ENCODE measurements around the gene TMPRSS4. TPM values are rescaled to one million over a fixed set of nuclear protein-coding genes. Genes with fewer than 3 reads are reported as not detected.

Gene TMPRSS4
- polyA plus RNA-seq, 1 of the 3 experiments (the other 2 are of a cell fraction) = not detected

DNA sequence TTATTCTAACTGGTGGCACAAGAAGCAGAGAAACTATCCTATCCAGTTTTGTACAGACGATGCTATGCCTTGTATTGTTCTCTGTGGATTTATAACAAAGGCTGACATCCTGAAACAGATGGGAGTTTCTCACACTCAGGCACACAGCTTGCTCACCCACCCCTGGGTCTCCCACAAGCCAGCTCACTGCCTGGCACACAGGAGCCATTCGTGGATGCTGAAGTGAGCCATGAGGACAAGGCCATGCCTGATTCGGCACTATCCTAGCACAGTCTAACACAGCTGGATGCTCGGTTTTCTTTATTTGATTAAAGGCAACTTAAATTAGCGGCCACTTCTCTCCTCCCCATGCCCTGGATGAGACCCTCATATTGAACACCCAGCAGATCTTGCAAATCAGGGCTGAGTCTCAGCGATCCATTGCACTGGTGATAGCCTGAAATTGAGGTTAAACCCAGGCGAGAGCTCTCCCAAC is 25.7 kb upstream of the TMPRSS4 start:
- Histone ChIP-seq H3K27ac (ENCODE audit: low read depth in 2 of 2, low read length in 1 of 2) (no peak overlapping the region), H3K4me1 (ENCODE audit: control insufficient read depth in 1 of 2, insufficient read depth in 2 of 2, low read depth in 1 of 2, low read length in 1 of 2) (no peaks in the 10 kb centered on the region), H3K9me2 (no peaks in the 10 kb centered on the region), H2AFZ (ENCODE audit: low read depth) (no peak overlapping the region), H3K4me2 (no peak overlapping the region), H3K9ac (no peak overlapping the region), H3K36me3 (replicated peaks in 1 of 2; ENCODE audit: control insufficient read depth in 1 of 2, insufficient read depth in 2 of 2, low read length in 1 of 2) (no peaks in the 10 kb centered on the region), H3K4me3 (ENCODE audit: low read depth in 2 of 2, low read length in 1 of 2) (no peak overlapping the region), H3K79me2 (ENCODE audit: insufficient read depth) (no peaks in the 10 kb centered on the region), H3F3A (replicated peaks; ENCODE audit: insufficient read depth) (no peaks in the 10 kb centered on the region), H3K9me3 (no peaks in the 10 kb centered on the region), H3K27me3 (ENCODE audit: insufficient read depth) (peaks cover 8% of the 10 kb centered on the region; the same call in 1 of the 2 replicates), H4K20me1 (ENCODE audit: insufficient read depth) (no peaks in the 10 kb centered on the region)
- POLR2A ChIA-PET = no interaction called here
- TF ChIP-seq, protein P1, sequence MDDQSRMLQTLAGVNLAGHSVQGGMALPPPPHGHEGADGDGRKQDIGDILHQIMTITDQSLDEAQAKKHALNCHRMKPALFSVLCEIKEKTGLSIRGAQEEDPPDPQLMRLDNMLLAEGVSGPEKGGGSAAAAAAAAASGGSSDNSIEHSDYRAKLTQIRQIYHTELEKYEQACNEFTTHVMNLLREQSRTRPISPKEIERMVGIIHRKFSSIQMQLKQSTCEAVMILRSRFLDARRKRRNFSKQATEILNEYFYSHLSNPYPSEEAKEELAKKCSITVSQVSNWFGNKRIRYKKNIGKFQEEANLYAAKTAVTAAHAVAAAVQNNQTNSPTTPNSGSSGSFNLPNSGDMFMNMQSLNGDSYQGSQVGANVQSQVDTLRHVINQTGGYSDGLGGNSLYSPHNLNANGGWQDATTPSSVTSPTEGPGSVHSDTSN (IDR thresholded peaks at IDR 0.05) = no peak
- TF ChIP-seq MEF2A (IDR thresholded peaks at IDR 0.05; ENCODE audit: borderline replicate concordance, low read depth) (no peak), NFIC (IDR thresholded peaks at IDR 0.05; ENCODE audit: borderline replicate concordance) (no peak)
- TF ChIP-seq, protein P2, sequence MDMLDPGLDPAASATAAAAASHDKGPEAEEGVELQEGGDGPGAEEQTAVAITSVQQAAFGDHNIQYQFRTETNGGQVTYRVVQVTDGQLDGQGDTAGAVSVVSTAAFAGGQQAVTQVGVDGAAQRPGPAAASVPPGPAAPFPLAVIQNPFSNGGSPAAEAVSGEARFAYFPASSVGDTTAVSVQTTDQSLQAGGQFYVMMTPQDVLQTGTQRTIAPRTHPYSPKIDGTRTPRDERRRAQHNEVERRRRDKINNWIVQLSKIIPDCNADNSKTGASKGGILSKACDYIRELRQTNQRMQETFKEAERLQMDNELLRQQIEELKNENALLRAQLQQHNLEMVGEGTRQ (IDR thresholded peaks at IDR 0.05; ENCODE audit: borderline replicate concordance, low read depth, low read length) = no peak
- TF ChIP-seq, protein P3, sequence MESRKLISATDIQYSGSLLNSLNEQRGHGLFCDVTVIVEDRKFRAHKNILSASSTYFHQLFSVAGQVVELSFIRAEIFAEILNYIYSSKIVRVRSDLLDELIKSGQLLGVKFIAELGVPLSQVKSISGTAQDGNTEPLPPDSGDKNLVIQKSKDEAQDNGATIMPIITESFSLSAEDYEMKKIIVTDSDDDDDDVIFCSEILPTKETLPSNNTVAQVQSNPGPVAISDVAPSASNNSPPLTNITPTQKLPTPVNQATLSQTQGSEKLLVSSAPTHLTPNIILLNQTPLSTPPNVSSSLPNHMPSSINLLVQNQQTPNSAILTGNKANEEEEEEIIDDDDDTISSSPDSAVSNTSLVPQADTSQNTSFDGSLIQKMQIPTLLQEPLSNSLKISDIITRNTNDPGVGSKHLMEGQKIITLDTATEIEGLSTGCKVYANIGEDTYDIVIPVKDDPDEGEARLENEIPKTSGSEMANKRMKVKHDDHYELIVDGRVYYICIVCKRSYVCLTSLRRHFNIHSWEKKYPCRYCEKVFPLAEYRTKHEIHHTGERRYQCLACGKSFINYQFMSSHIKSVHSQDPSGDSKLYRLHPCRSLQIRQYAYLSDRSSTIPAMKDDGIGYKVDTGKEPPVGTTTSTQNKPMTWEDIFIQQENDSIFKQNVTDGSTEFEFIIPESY (IDR thresholded peaks at IDR 0.05; ENCODE audit: borderline replicate concordance, low read depth) = no peak
- DNase-seq = no peak
- CTCF ChIA-PET = interaction anchor here (1.0 to 10.1 kb wide), 7 partner anchors 57 to 625 kb away, joined by 3 to 173 read pairs (median 23); partner anchors contain the start of gene FXYD2
- 38% methylated on average over 7 of the region's 7 CpGs for WGBS (ENCODE audit: low lambda C conversion rate)

DNA sequence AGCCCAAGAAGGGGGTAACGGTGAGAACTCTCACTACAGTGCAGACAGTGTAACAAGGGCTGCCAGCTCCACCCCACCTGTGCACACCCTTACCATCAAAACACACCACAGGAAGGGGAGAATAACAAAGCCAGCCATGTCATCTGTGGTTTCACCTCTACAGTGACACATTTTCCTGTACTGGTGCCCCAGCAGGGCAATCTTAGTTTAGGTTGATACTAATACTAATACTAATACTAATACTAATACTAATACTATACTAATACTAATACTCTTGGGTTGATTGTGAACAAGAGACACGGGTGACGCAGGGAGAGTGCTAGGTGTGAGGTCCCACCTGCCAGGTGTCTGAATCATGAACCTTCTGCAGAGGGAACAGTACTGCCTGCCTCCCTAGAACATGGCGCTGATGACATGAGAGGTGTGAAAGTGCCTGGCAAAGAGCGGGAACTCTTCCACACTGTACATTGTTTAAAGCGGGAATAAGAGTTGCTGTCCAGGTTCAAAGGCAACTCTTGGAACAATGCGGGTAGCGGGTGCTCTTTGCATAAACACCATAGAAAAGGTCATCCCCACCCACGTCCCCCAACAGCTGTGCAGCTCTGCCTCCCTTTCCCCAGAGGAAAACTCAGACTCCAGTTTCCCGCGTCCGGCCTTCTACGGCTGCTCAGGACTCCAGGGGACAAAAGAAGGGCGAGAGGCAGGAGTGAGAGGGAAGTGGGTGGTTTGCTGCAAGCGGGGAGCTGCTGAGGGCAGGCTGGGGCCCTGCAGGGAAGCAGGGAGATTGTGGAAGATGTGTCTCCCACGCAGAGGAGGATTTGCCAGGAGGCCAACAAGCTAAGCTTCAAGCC is 25.0 kb upstream of the TMPRSS4 start:
- Histone ChIP-seq H3K4me1 (ENCODE audit: control insufficient read depth in 1 of 2, insufficient read depth in 2 of 2, low read depth in 1 of 2, low read length in 1 of 2) (no peaks in the 10 kb centered on the region), H3K36me3 (replicated peaks in 1 of 2; ENCODE audit: control insufficient read depth in 1 of 2, insufficient read depth in 2 of 2, low read length in 1 of 2) (no peaks in the 10 kb centered on the region), H2AFZ (ENCODE audit: low read depth) (no peak overlapping the region), H3K9ac (no peak overlapping the region), H4K20me1 (ENCODE audit: insufficient read depth) (no peaks in the 10 kb centered on the region), H3K79me2 (ENCODE audit: insufficient read depth) (no peaks in the 10 kb centered on the region), H3K9me3 (no peaks in the 10 kb centered on the region), H3K9me2 (no peaks in the 10 kb centered on the region), H3K4me2 (no peak overlapping the region), H3F3A (replicated peaks; ENCODE audit: insufficient read depth) (no peaks in the 10 kb centered on the region), H3K27me3 (ENCODE audit: insufficient read depth) (peaks cover 8% of the 10 kb centered on the region; the same call in 1 of the 2 replicates), H3K4me3 (ENCODE audit: low read depth in 2 of 2, low read length in 1 of 2) (no peak overlapping the region), H3K27ac (ENCODE audit: low read depth in 2 of 2, low read length in 1 of 2) (no peak overlapping the region)
- 73% methylated on average over 15 of the region's 16 CpGs for WGBS (ENCODE audit: low lambda C conversion rate)
- TF ChIP-seq, protein P3 (IDR thresholded peaks at IDR 0.05; ENCODE audit: borderline replicate concordance, low read depth) = no peak
- TF ChIP-seq MEF2A (IDR thresholded peaks at IDR 0.05; ENCODE audit: borderline replicate concordance, low read depth) = no peak
- no peak for TF ChIP-seq JUND (IDR thresholded peaks at IDR 0.05)
- no peak for DNase-seq
- POLR2A ChIA-PET = interaction anchor here (0.8 kb wide), 1 partner anchor 105 kb away, joined by 3 read pairs; no protein-coding TSS in a partner anchor
- CTCF ChIA-PET = interaction anchor here (0.9 to 10.1 kb wide), 20 partner anchors 12 to 625 kb away, joined by 3 to 173 read pairs (median 13); partner anchors contain the start of gene FXYD2

Data from SK-N-SH (cell line).